SK-N-SH treated with all-trans-retinoic acid at 6 μM for 48 hours (cell line): ENCODE measurements around the gene ATP8A1.

Experiments used
- CREB5 ChIP-seq: fragments of 250-450 bp; sonication (Bioruptor Pico); IDR thresholded peaks from 2 replicates; pipeline ENCODE4 v1.5.1; 2020; ENCODE audit warnings: low read depth, mild to moderate bottlenecking, moderate library complexity
- GLIS3 ChIP-seq: fragments of 250-450 bp; sonication (Bioruptor Pico); IDR thresholded peaks from 2 replicates; pipeline ENCODE4 v1.5.0; 2020; ENCODE audit warnings: mild to moderate bottlenecking, moderate library complexity
- OSR1 ChIP-seq: fragments of 250-450 bp; sonication (Bioruptor Pico); IDR thresholded peaks from 2 replicates; pipeline ENCODE4 v1.8.0; 2022; ENCODE audit warnings: moderate library complexity, mild to moderate bottlenecking, inconsistent platforms
- RARB ChIP-seq: fragments of 250-450 bp; sonication (Bioruptor Pico); IDR thresholded peaks from 2 replicates; pipeline ENCODE4 v1.8.0; 2021; ENCODE audit warnings: mild to moderate bottlenecking, moderate library complexity
- ZFP3 ChIP-seq: fragments of 250-450 bp; sonication (Bioruptor Pico); IDR thresholded peaks from 2 replicates; pipeline ENCODE4 v1.5.0; 2020; ENCODE audit warnings: mild to moderate bottlenecking, moderate library complexity
- TF ChIP-seq, protein P1 (sequence below): fragments of 250-450 bp; sonication (Bioruptor Pico); IDR thresholded peaks from 2 replicates; pipeline ENCODE4 v1.8.0; 2021; ENCODE audit warnings: low read depth, mild to moderate bottlenecking, moderate library complexity, borderline replicate concordance
- TF ChIP-seq, protein P2 (sequence below): fragments of 250-450 bp; sonication (Bioruptor Pico); IDR thresholded peaks from 2 replicates; pipeline ENCODE4 v1.8.0; 2020; ENCODE audit warnings: mild to moderate bottlenecking, moderate library complexity, borderline replicate concordance

GRCh38 chr4:42397635-42398170, 259.2 kb downstream of the ATP8A1 start:
- TF ChIP-seq, protein P1, sequence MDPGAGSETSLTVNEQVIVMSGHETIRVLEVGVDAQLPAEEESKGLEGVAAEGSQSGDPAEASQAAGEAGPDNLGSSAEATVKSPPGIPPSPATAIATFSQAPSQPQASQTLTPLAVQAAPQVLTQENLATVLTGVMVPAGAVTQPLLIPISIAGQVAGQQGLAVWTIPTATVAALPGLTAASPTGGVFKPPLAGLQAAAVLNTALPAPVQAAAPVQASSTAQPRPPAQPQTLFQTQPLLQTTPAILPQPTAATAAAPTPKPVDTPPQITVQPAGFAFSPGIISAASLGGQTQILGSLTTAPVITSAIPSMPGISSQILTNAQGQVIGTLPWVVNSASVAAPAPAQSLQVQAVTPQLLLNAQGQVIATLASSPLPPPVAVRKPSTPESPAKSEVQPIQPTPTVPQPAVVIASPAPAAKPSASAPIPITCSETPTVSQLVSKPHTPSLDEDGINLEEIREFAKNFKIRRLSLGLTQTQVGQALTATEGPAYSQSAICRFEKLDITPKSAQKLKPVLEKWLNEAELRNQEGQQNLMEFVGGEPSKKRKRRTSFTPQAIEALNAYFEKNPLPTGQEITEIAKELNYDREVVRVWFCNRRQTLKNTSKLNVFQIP (CRISPR knock-in tag): no peak
- TF ChIP-seq, protein P2, sequence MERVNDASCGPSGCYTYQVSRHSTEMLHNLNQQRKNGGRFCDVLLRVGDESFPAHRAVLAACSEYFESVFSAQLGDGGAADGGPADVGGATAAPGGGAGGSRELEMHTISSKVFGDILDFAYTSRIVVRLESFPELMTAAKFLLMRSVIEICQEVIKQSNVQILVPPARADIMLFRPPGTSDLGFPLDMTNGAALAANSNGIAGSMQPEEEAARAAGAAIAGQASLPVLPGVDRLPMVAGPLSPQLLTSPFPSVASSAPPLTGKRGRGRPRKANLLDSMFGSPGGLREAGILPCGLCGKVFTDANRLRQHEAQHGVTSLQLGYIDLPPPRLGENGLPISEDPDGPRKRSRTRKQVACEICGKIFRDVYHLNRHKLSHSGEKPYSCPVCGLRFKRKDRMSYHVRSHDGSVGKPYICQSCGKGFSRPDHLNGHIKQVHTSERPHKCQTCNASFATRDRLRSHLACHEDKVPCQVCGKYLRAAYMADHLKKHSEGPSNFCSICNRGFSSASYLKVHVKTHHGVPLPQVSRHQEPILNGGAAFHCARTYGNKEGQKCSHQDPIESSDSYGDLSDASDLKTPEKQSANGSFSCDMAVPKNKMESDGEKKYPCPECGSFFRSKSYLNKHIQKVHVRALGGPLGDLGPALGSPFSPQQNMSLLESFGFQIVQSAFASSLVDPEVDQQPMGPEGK: no peak
- no peak for TF ChIP-seq GLIS3 (CRISPR knock-in tag)
- no peak for TF ChIP-seq RARB
- TF ChIP-seq ZFP3 (CRISPR knock-in tag): no peak
- TF ChIP-seq CREB5 (CRISPR knock-in tag): no peak
- TF ChIP-seq OSR1: no peak
